ENCODE measurements around the gene FAM25A. TPM values are rescaled to one million over a fixed set of nuclear protein-coding genes. Genes with fewer than 3 reads are reported as not detected.
"Not testable (repeated sequence)": the region's sequence is repeated elsewhere in the genome, so short reads cannot be mapped to it uniquely, and the experiment has no call there.

FAM25A gene
- total RNA-seq, 2 donors from 2014 or later, result not detected

DNA sequence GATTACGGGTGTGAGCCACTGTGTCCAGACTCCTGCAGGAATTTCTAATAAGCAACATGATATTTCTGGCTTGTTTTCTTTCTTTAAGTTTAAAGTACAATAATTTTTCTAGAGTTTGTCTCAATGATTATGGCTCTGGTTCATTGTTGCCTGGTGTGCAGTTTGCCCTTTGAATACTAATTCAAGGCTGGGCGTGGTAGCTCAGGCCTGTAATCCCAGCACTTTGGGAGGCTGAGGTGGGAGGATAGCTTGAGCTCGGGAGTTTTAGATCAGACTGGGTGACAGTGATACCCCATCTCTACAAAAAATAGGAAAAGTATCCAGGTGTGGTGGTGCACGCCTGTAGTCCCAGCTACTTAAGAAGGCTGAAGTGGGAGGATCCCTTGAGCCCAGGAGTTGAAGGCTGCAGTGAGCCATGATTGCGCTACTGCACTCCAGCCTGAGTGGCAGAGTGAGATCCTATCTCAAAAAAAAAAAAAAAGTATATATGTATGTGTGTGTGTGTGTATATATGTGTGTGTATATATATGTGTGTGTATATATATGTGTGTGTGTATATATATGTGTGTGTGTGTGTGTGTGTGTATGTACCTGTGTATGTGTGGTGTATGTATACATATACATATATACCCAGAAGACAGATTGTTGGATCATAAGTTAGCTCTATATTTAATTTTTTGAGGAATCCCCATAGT is 43.6 kb upstream of the FAM25A start:
- Histone ChIP-seq H3K9ac (ENCODE audit: low read depth in 2 of 2, low read length in 2 of 2) (no peak overlapping the region), H3K36me3 (no peaks in the 10 kb centered on the region), H3K4me3 (no peak overlapping the region), H3K9me3 (no peaks in the 10 kb centered on the region), H3K27me3 (no peaks in the 10 kb centered on the region), H3K4me1 (peaks cover 4% of the 10 kb centered on the region), H3K27ac (no peak overlapping the region)
- intact Hi-C loops (cut with DNase I), result loop anchor here (10.0 kb wide), 1 partner anchor 118 kb away; the partner anchor contains the start of genes GLUD1 and SHLD2
- TF ChIP-seq, protein P1, sequence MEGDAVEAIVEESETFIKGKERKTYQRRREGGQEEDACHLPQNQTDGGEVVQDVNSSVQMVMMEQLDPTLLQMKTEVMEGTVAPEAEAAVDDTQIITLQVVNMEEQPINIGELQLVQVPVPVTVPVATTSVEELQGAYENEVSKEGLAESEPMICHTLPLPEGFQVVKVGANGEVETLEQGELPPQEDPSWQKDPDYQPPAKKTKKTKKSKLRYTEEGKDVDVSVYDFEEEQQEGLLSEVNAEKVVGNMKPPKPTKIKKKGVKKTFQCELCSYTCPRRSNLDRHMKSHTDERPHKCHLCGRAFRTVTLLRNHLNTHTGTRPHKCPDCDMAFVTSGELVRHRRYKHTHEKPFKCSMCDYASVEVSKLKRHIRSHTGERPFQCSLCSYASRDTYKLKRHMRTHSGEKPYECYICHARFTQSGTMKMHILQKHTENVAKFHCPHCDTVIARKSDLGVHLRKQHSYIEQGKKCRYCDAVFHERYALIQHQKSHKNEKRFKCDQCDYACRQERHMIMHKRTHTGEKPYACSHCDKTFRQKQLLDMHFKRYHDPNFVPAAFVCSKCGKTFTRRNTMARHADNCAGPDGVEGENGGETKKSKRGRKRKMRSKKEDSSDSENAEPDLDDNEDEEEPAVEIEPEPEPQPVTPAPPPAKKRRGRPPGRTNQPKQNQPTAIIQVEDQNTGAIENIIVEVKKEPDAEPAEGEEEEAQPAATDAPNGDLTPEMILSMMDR (IDR thresholded peaks at IDR 0.05), result no peak
- DNase-seq, result no peak

DNA sequence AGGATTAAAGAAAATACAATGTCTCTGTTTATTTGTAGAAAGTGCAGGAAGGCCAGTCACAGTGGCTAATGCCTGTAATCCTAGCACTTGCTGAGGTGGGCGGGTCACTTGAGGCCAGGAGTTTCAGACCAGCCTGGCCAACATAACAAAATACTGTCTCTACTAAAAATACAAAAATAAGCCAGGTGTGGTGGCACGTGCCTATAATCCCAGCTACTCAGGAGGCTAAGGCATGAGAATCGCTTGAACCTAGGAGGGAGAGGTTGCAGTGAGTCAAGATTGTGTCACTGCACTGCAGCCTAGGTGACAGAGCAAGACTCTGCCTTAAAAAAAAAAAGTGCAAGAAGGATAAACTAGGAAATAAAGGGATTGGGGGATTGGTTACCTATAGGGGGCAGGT is 41.6 kb upstream of the FAM25A start:
- H3K27me3 ChIP-seq; DNase-seq; H3K36me3 ChIP-seq; H3K9ac ChIP-seq (ENCODE audit: low read depth in 2 of 2, low read length in 2 of 2); H3K9me3 ChIP-seq; H3K27ac ChIP-seq; H3K4me1 ChIP-seq; H3K4me3 ChIP-seq: not testable (repeated sequence)
- intact Hi-C loops (cut with DNase I), result loop anchor here (10.0 kb wide), 1 partner anchor 116 kb away; the partner anchor contains the start of genes GLUD1 and SHLD2

DNA sequence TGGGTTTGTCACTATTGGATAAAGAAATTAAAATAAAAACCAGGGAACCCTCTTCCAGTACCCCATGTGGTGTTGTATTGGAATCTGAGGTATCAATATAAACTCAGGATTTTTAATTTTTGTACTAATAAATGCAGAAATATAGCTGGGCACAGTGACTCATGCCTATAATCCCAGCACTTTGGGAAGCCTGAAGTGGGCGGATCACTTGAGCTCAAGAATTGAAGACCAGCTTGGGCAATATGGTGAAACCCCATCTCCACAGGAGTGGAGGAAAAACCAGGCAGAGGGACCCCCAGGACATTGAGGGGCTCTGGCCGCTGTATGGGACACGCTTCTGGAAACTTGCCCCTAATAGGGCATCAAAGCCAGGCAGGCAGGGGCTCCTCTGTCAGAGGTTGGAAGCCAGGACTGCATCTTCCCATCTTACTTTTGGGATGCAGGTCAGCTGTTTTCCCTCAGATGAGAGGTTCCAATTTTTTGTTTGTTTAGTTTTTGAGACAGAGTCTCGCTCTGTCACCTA is 40.7 kb upstream of the FAM25A start:
- H3K4me3 ChIP-seq, result no peak overlapping the region
- TF ChIP-seq, protein P1 (IDR thresholded peaks at IDR 0.05), result no peak
- no peaks in the 10 kb centered on the region for H3K36me3 ChIP-seq
- H3K9ac ChIP-seq (ENCODE audit: low read depth in 2 of 2, low read length in 2 of 2), result no peak overlapping the region
- intact Hi-C loops (cut with DNase I), result loop anchor here (10.0 kb wide), 1 partner anchor 115 kb away; the partner anchor contains the start of genes GLUD1 and SHLD2
- H3K4me1 ChIP-seq, result no peaks in the 10 kb centered on the region
- H3K27ac ChIP-seq, result no peak overlapping the region
- no peak for DNase-seq
- H3K27me3 ChIP-seq, result no peaks in the 10 kb centered on the region
- no peaks in the 10 kb centered on the region for H3K9me3 ChIP-seq

DNA sequence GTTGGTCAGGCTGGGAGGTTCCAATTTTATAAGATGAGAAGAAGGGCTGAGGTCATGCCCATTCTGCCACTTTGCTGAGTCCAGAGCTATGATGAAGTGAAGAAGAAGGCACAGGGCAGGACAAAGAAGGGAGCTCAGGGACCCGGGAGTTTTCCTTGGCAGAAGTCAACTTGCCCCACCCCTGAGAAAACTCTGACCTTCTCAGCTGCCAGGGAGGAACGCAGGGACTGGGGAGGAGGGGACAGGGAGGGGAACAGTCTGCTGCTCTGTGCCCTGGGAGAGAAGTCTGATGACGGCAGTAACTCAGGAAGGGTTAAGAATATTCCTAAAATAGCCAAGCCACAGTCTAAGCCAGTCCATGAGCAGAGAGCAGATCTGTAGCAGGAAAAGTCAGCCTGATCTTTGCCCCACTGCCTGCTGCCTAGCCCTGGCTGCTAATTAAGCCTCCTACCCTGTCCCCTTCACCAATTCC is 40.1 kb upstream of the FAM25A start:
- peak; percentile 57 for DNase-seq
- no peak overlapping the region for H3K4me3 ChIP-seq
- intact Hi-C loops (cut with DNase I), result loop anchor here (10.0 kb wide), 1 partner anchor 115 kb away; the partner anchor contains the start of genes GLUD1 and SHLD2
- H3K9ac ChIP-seq (ENCODE audit: low read depth in 2 of 2, low read length in 2 of 2), result peak overlapping the region in 1 of 2 donors; percentile 46
- TF ChIP-seq, protein P1 (IDR thresholded peaks at IDR 0.05), result no peak
- H3K27me3 ChIP-seq, result no peaks in the 10 kb centered on the region
- no peaks in the 10 kb centered on the region for H3K4me1 ChIP-seq
- no peaks in the 10 kb centered on the region for H3K9me3 ChIP-seq
- no peaks in the 10 kb centered on the region for H3K36me3 ChIP-seq
- no peak overlapping the region for H3K27ac ChIP-seq

DNA sequence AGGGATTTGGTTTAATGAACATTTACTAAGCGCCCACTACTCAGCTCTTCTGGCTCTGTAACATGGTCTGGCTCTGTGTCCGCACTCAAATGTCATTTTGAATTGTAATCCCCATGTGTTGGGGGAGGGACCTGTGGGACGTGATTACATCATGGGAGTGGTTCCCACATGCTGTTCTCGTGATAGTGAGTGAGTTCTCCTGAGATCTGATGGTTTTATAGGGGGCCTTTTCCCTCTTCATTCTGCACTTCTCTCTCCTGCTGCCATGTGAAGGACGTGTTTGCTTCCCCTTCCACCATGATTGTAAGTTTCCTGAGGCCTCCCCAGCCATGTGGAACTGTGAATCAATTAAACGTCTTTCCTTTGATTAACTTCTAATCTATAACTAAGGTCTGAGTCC is 39.1 kb upstream of the FAM25A start:
- DNase-seq; intact Hi-C loops (cut with DNase I); H3K9ac ChIP-seq (ENCODE audit: low read depth in 2 of 2, low read length in 2 of 2); H3K27ac ChIP-seq; H3K4me1 ChIP-seq; H3K27me3 ChIP-seq; H3K36me3 ChIP-seq; H3K9me3 ChIP-seq; H3K4me3 ChIP-seq: not testable (repeated sequence)

DNA sequence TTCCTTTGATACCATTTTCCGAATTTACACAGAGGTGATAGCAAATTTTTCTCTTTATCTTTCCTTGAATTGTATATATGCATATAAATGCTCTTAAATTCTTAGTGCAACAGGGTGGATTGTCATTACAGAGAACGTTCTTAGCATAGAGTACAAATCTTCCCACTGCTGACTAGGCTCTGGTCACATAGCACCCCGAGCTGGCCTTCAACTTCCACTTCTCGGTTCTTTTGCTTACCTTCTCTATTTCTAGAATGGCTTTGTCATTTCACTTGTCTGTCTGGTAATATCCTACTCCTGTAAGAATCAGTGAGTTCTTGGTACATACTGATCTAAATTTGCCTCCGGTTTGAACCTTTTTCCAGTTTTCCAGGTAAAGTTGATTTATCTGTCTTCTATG is 38.4 kb upstream of the FAM25A start:
- Histone ChIP-seq H3K36me3 (no peaks in the 10 kb centered on the region), H3K27me3 (no peaks in the 10 kb centered on the region), H3K4me3 (no peak overlapping the region), H3K9ac (ENCODE audit: low read depth in 2 of 2, low read length in 2 of 2) (no peak overlapping the region), H3K4me1 (no peaks in the 10 kb centered on the region), H3K9me3 (no peaks in the 10 kb centered on the region), H3K27ac (no peak overlapping the region)
- intact Hi-C loops (cut with DNase I), result no loop called here
- DNase-seq, result no peak
- TF ChIP-seq, protein P1 (IDR thresholded peaks at IDR 0.05), result no peak

DNA sequence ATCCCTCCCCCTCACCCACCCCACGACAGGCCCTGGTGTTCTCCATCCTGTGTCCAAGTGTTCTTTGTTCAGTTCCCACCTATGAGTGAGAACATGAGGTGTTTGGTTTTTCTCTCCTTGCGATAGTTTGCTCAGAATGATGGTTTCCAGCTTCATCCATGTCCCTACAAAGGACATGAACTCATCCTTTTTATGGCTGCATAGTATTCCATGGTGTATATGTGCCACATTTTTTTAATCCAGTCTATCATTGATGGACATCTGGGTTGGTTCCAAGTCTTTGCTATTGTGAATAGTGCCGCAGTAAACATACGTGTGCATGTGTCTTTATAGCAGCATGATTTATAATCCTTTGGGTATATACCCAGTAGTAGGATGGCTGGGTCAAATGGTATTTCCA is 35.6 kb upstream of the FAM25A start:
- DNase-seq; intact Hi-C loops (cut with DNase I); H3K4me1 ChIP-seq; H3K9me3 ChIP-seq; H3K4me3 ChIP-seq; H3K9ac ChIP-seq (ENCODE audit: low read depth in 2 of 2, low read length in 2 of 2); H3K27ac ChIP-seq; H3K36me3 ChIP-seq; H3K27me3 ChIP-seq: not testable (repeated sequence)
